Activated naive CD8-positive, alpha-beta T cell treated with anti-CD3 and anti-CD28 coated beads for 36 hours (primary cell): ENCODE measurements around the gene CACNA1I. TPM values are rescaled to one million over a fixed set of nuclear protein-coding genes. Genes with fewer than 3 reads are reported as not detected.

ENCODE experiments used
- DNase-seq: peaks from one replicate; pipeline ENCODE4 v3.0.0; 2021
- H3K27ac Mint-ChIP-seq: one replicate; pipeline ENCODE4 v1.8.0; 2022; ENCODE audit warnings: mild to moderate bottlenecking, moderate library complexity, mixed read lengths
- H3K27me3 Mint-ChIP-seq: one replicate; pipeline ENCODE4 v1.8.0; 2022; ENCODE audit warnings: mild to moderate bottlenecking, mixed read lengths
- H3K36me3 Mint-ChIP-seq: one replicate; pipeline ENCODE4 v1.8.0; 2021; ENCODE audit warnings: mild to moderate bottlenecking, mixed read lengths
- H3K4me1 Mint-ChIP-seq: one replicate; pipeline ENCODE4 v1.8.0; 2021; ENCODE audit warnings: mixed read lengths
- H3K4me3 Mint-ChIP-seq: one replicate; pipeline ENCODE4 v1.8.0; 2022; ENCODE audit warnings: mild to moderate bottlenecking, moderate library complexity, mixed read lengths
- H3K9me3 Mint-ChIP-seq: one replicate; pipeline ENCODE4 v1.8.0; 2022; ENCODE audit warnings: mixed read lengths
- total RNA-seq, 2 experiments: library from RNA; stranded (reverse); gene quantifications; one replicate each; pipeline ENCODE4 v1.2.3, GENCODE V29; 2021

CACNA1I gene
- total RNA-seq, 2 experiments from 2014 or later: 0.26 to 0.27 TPM

- H3K36me3 Mint-ChIP-seq: no peaks in the 10 kb centered on the region
- H3K27me3 Mint-ChIP-seq: no peaks in the 10 kb centered on the region
Measured at GRCh38 chr22:39703091-39703490, 132.5 kb downstream of the CACNA1I start.

GRCh38 chr22:39703928-39704639, 133.5 kb downstream of the CACNA1I start:
- no peak overlapping the region for H3K4me3 Mint-ChIP-seq
- no peak for DNase-seq
- H3K9me3 Mint-ChIP-seq: no peaks in the 10 kb centered on the region
- no peaks in the 10 kb centered on the region for H3K36me3 Mint-ChIP-seq
- H3K27ac Mint-ChIP-seq: no peak overlapping the region
- no peaks in the 10 kb centered on the region for H3K4me1 Mint-ChIP-seq
- no peaks in the 10 kb centered on the region for H3K27me3 Mint-ChIP-seq

More at GRCh38 chr22:39703091-39703490, 132.5 kb downstream of the CACNA1I start:
- no peaks in the 10 kb centered on the region for H3K9me3 Mint-ChIP-seq
- DNase-seq: no peak
- H3K4me1 Mint-ChIP-seq: no peaks in the 10 kb centered on the region
- H3K27ac Mint-ChIP-seq: no peak overlapping the region
- no peak overlapping the region for H3K4me3 Mint-ChIP-seq

GRCh38 chr22:39705386-39705785, 134.8 kb downstream of the CACNA1I start:
- Mint-ChIP-seq H3K9me3 (no peaks in the 10 kb centered on the region), H3K4me3 (no peak overlapping the region), H3K27ac (no peak overlapping the region), H3K4me1 (no peaks in the 10 kb centered on the region), H3K36me3 (no peaks in the 10 kb centered on the region), H3K27me3 (no peaks in the 10 kb centered on the region)
- DNase-seq: no peak

- no peaks in the 10 kb centered on the region for H3K36me3 Mint-ChIP-seq
- no peaks in the 10 kb centered on the region for H3K9me3 Mint-ChIP-seq
- no peak overlapping the region for H3K4me3 Mint-ChIP-seq
- H3K27ac Mint-ChIP-seq: no peak overlapping the region
- no peak for DNase-seq
- no peaks in the 10 kb centered on the region for H3K4me1 Mint-ChIP-seq
- no peaks in the 10 kb centered on the region for H3K27me3 Mint-ChIP-seq
Measured at GRCh38 chr22:39706376-39707140, 136.0 kb downstream of the CACNA1I start.

- DNase-seq: no peak
- H3K27me3 Mint-ChIP-seq: no peaks in the 10 kb centered on the region
- no peaks in the 10 kb centered on the region for H3K9me3 Mint-ChIP-seq
- no peaks in the 10 kb centered on the region for H3K4me1 Mint-ChIP-seq
- H3K27ac Mint-ChIP-seq: no peak overlapping the region
- H3K36me3 Mint-ChIP-seq: no peaks in the 10 kb centered on the region
- H3K4me3 Mint-ChIP-seq: no peak overlapping the region
Measured at GRCh38 chr22:39707351-39707750, 136.8 kb downstream of the CACNA1I start.

- no peak overlapping the region for H3K4me3 Mint-ChIP-seq
- H3K9me3 Mint-ChIP-seq: no peaks in the 10 kb centered on the region
- no peaks in the 10 kb centered on the region for H3K36me3 Mint-ChIP-seq
- no peak overlapping the region for H3K27ac Mint-ChIP-seq
- no peaks in the 10 kb centered on the region for H3K27me3 Mint-ChIP-seq
- no peak for DNase-seq
- H3K4me1 Mint-ChIP-seq: no peaks in the 10 kb centered on the region
Measured at GRCh38 chr22:39707816-39708215, 137.3 kb downstream of the CACNA1I start.

- no peak overlapping the region for H3K27ac Mint-ChIP-seq
- no peak for DNase-seq
- no peaks in the 10 kb centered on the region for H3K4me1 Mint-ChIP-seq
- no peaks in the 10 kb centered on the region for H3K27me3 Mint-ChIP-seq
- H3K36me3 Mint-ChIP-seq: no peaks in the 10 kb centered on the region
- H3K9me3 Mint-ChIP-seq: no peaks in the 10 kb centered on the region
- no peak overlapping the region for H3K4me3 Mint-ChIP-seq
Measured at GRCh38 chr22:39710380-39711150, 140.0 kb downstream of the CACNA1I start.

- Mint-ChIP-seq H3K27me3 (no peaks in the 10 kb centered on the region), H3K4me1 (no peaks in the 10 kb centered on the region), H3K36me3 (no peaks in the 10 kb centered on the region), H3K9me3 (no peaks in the 10 kb centered on the region), H3K27ac (no peak overlapping the region), H3K4me3 (no peak overlapping the region)
- DNase-seq: no peak
Measured at GRCh38 chr22:39712081-39712480, 141.5 kb downstream of the CACNA1I start.

- H3K27ac Mint-ChIP-seq: no peak overlapping the region
- H3K36me3 Mint-ChIP-seq: no peaks in the 10 kb centered on the region
- no peaks in the 10 kb centered on the region for H3K4me1 Mint-ChIP-seq
- DNase-seq: no peak
- H3K4me3 Mint-ChIP-seq: no peak overlapping the region
- no peaks in the 10 kb centered on the region for H3K9me3 Mint-ChIP-seq
- no peaks in the 10 kb centered on the region for H3K27me3 Mint-ChIP-seq
Measured at GRCh38 chr22:39712751-39713525, 142.4 kb downstream of the CACNA1I start.

- H3K27ac Mint-ChIP-seq: no peak overlapping the region
- H3K4me1 Mint-ChIP-seq: no peaks in the 10 kb centered on the region
- no peaks in the 10 kb centered on the region for H3K27me3 Mint-ChIP-seq
- no peaks in the 10 kb centered on the region for H3K36me3 Mint-ChIP-seq
- no peaks in the 10 kb centered on the region for H3K9me3 Mint-ChIP-seq
- H3K4me3 Mint-ChIP-seq: no peak overlapping the region
- no peak for DNase-seq
Measured at GRCh38 chr22:39713799-39714290, 143.3 kb downstream of the CACNA1I start.

- no peaks in the 10 kb centered on the region for H3K4me1 Mint-ChIP-seq
- no peak for DNase-seq
- no peaks in the 10 kb centered on the region for H3K27me3 Mint-ChIP-seq
- H3K36me3 Mint-ChIP-seq: no peaks in the 10 kb centered on the region
- H3K4me3 Mint-ChIP-seq: no peak overlapping the region
- H3K9me3 Mint-ChIP-seq: no peaks in the 10 kb centered on the region
- no peak overlapping the region for H3K27ac Mint-ChIP-seq
Measured at GRCh38 chr22:39714321-39714720, 143.8 kb downstream of the CACNA1I start.

GRCh38 chr22:39715778-39716495, 145.4 kb downstream of the CACNA1I start:
- no peak overlapping the region for H3K4me3 Mint-ChIP-seq
- H3K27ac Mint-ChIP-seq: no peak overlapping the region
- no peaks in the 10 kb centered on the region for H3K36me3 Mint-ChIP-seq
- peaks cover 6% of the 10 kb centered on the region for H3K27me3 Mint-ChIP-seq
- no peaks in the 10 kb centered on the region for H3K9me3 Mint-ChIP-seq
- no peak for DNase-seq
- no peaks in the 10 kb centered on the region for H3K4me1 Mint-ChIP-seq

- no peaks in the 10 kb centered on the region for H3K9me3 Mint-ChIP-seq
- H3K36me3 Mint-ChIP-seq: no peaks in the 10 kb centered on the region
- peaks cover 6% of the 10 kb centered on the region for H3K27me3 Mint-ChIP-seq
- H3K27ac Mint-ChIP-seq: no peak overlapping the region
- H3K4me3 Mint-ChIP-seq: no peak overlapping the region
- DNase-seq: no peak
- H3K4me1 Mint-ChIP-seq: peaks cover 3% of the 10 kb centered on the region
Measured at GRCh38 chr22:39716534-39716933, 146.0 kb downstream of the CACNA1I start.

- no peak overlapping the region for H3K27ac Mint-ChIP-seq
- H3K4me1 Mint-ChIP-seq: peaks cover 3% of the 10 kb centered on the region
- no peaks in the 10 kb centered on the region for H3K9me3 Mint-ChIP-seq
Measured at GRCh38 chr22:39717099-39717498, 146.5 kb downstream of the CACNA1I start.

More at GRCh38 chr22:39717099-39717498, 146.5 kb downstream of the CACNA1I start:
- Mint-ChIP-seq H3K27me3 (peaks cover 6% of the 10 kb centered on the region), H3K4me3 (no peak overlapping the region), H3K36me3 (no peaks in the 10 kb centered on the region)
- no peak for DNase-seq
